Measurements from ENCODE around the gene OR5AU1. TPM values are rescaled to one million over a fixed set of nuclear protein-coding genes. Genes with fewer than 3 reads are reported as not detected.

The OR5AU1 gene
- polyA plus RNA-seq, 3 donors, result not detected

DNA sequence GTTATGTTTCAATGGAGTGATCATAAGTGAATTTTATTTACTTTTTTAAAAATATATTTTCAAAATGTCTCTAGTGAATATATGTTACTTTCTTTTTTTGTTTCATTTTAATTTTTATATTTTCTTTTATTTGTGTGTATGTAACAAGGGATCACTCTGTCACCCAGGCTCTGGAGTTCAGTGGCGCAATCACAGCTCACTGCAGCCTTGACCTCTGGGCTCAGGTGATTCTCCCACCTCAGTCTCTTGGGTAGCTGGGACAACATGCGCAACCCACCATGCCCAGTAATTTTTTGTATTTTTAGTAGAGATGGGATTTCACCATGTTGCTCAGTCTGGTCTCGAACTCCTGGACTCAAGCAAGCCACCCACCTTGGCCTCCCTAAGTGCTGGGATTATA is 36.9 kb downstream of the OR5AU1 start:
- WGBS, 3 donors, result 93 to 97% (median 96%) methylated on average over 3 of the region's 3 CpGs

DNA sequence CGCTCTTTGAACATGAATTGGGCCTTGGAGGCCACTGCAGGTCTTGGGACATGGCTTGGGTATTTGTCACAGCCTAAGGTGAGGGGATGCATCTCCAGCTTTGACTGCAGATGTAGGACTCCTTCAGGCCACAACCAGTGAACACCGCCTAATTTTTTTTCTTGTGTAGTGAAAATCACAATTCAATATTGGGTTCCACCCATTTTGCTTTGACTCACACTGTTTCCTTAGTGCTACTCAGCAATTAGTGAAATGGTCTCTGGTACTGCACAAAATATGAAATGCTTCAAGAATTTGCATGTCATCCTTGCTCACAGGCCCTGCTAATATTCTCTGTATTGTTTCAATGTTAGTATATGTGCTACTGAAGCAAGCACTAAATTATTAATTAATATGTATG is 42.5 kb downstream of the OR5AU1 start:
- H3K27ac ChIP-seq (ENCODE audit: low read depth, low read length), result no peak overlapping the region
- WGBS, 3 donors, result 95 to 98% (median 97%) methylated on average over 2 of the region's 2 CpGs

More for the DNA sequence above, 36.9 kb downstream of the OR5AU1 start:
- H3K27ac ChIP-seq (ENCODE audit: low read depth, low read length), result no peak overlapping the region

DNA sequence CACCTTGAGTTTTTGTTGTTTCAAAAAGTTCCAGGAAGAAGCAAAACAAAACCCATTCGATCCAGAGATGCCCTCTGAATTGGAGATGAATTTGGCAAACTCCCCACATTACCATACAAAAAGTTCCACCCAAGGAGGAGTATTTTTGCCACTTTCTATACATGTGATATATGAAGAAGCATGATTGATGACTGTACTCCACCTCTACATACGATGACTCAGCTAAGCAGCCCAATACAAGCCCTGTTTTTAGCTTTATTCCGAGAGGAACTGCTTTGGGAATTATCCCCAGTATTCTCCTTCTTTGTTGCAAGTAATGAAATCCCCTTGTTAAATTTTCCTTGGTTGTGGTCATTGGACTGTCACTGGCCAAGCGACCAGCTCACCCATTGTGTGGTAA is 43.6 kb downstream of the OR5AU1 start:
- 82 to 87% (median 84%) methylated on average over 4 of the region's 4 CpGs for WGBS, 3 donors
- H3K27ac ChIP-seq (ENCODE audit: low read depth, low read length), result no peak overlapping the region

DNA sequence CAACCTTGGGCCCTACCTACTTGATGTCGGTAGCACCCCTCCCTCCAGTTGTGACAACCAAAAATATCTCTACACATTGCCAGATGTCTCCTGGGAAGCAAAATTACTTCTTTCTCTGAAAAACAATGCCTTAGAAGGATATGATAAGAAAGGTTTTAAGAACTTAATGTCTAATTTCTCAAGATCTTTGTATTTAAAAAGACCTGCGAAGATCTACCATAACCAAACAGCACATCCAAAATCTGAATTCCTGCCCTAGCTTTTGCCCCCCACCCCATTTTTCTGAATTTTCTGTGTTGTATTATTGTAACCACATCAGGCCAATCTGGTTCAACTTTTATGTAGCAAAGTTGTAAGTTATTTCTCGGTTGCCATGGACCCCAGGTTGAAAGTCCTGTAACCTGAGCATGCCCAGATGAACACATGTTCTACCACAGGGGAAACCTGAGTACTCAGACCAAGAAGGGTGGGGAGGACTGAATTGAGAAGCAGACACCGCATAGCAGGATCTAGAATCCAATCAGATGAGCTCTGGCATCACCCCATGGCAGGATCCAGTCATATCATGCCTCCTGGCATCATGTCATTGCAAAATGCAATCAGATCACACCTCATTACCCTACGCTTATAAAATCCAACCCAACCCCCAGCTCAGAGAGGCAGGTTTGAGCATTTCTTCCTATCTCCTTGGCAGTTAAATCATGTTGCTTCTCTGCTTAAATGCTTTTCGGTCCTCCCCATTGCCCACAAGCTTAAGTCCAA is 46.3 kb downstream of the OR5AU1 start:
- 82 to 88% (median 86%) methylated on average over 6 of the region's 6 CpGs for WGBS, 3 donors
- H3K27ac ChIP-seq (ENCODE audit: low read depth, low read length), result no peak overlapping the region

DNA sequence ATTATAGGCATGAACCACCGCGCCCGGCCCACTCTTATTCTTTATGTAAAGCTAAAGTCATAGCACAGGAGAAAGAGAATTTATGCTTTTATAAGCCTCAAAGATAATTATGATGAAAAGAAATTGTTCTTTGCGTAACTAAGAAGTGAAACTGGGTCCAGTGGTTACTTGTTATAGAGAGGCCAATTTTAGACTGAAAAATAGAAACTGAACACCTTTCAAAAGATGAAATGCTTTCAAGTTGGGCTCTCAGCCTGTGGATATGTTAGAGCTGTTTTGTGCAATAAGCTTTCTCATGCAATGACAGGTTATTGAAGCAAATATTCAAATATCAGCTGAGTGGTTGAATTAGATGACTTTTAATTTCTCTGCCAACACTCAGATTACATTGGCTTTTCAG is 47.1 kb downstream of the OR5AU1 start:
- no peak overlapping the region for H3K27ac ChIP-seq (ENCODE audit: low read depth, low read length)
- WGBS, 3 donors, result 95 to 98% (median 97%) methylated on average over 4 of the region's 4 CpGs

DNA sequence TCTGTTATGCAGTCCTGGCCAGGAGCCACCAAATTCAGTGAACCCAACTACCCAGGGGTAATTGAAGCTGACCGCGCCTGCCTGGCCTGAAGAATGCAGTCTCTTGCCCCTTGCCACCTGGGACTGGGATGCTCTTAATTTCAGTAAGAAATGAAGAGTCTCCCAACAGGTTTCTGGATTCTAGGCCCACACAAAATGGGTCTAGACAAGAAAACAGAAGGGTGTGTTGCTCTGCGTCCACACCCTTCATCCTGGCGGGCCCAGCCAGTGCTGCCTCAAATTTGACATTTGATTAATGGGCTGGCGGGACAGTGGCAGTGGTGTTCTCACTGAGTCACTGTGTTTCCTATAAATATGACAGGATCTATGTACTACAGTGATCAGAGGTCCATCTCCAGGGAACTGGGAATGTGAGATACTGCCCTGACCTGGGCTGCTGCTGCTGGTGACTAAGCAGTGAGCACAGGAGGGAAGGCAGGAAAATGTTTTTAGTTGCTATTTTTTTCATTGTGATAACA is 48.5 kb downstream of the OR5AU1 start:
- WGBS, 3 donors, result 47 to 65% (median 47%) methylated on average over 5 of the region's 5 CpGs
- H3K27ac ChIP-seq (ENCODE audit: low read depth, low read length), result no peak overlapping the region

DNA sequence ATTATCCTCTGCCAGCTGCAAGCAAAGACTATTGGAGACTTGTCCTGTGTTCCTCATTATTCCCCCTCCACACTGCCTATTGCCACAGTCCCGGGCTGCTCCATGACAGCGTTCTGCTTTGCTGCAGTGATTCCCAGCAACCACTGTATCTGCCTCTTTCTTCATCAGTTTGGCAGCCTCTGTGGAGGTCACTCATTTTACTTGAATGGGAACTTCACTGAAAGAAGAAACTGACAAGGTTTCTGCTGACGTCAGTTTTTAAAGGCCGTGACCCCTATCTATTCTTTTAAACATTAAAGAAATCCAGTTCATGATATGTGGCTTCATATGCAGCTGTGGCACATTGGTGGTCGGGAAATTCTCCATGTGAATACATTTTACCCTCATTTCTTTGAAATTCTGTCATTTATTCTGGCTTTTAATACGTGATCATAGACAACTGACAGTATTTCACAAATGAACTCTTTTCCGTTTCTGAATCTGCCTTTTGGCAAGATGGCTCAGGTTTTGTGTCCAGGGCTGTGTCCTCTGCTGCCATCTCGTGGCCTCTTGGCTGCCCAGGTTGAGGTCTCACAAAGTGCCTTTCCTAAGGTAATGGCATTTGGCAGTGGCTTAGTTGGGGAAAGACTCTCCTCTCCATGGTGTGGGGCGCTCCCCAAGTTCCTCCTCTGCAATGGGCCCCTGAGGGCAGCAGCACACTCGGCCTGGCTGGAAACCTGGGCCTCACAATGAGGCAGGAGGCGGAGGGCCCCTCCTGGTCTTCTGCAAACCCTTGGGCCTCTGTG is 49.2 kb downstream of the OR5AU1 start:
- WGBS, 3 donors, result 8 to 14% (median 12%) methylated on average over 11 of the region's 11 CpGs
- H3K27ac ChIP-seq (ENCODE audit: low read depth, low read length), result no peak overlapping the region

DNA sequence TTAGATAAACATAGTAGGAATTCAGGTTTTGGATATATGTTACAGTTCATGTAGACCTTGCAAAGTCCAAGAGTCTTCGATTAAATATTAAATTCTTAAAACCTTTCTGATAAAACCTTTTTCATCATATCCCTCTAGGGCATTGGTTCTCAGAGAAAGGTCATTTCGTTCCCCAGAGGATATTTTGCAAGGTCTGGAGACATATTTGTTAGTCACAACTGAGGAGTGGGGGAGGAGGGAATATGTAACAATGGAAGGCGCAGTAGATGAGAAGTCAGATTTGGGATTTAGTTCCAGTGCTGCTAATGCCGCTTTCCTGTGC is 49.7 kb downstream of the OR5AU1 start:
- 36 to 62% (median 52%) methylated on average over 4 of the region's 4 CpGs for WGBS, 3 donors
- no peak overlapping the region for H3K27ac ChIP-seq (ENCODE audit: low read depth, low read length)

DNA sequence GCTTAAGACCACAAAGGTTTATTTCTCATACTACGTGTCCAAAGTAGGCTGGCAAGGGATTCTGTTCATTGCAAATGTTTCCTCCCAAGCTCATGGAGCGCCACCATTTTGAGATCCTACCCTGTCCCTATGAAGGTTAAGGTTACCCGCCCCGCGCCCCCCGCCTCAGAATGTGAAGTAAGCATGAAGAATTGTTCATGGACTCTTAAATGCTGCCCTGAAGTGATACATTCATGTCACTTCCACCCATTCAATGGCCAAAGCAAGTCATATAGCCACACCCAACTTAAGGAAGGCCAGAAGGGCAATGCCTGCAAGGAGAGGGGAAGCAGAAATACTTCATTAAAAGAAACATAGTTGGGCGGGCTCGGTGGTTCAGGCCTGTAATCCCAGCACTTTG is 50.8 kb downstream of the OR5AU1 start:
- H3K27ac ChIP-seq (ENCODE audit: low read depth, low read length), result no peak overlapping the region
- WGBS, 3 donors, result 80 to 83% (median 82%) methylated on average over 8 of the region's 8 CpGs

Other genes starting within 250 kb of the OR5AU1 start
- gene RNASE2, start 200.6 kb downstream of the OR5AU1 start, polyA plus RNA-seq, result 10 to 100 TPM in 1 of 3 donors, 1 to 10 TPM in 2; 2.2 to 16.7 (median 2.4) TPM
- 10 to 100 TPM; 37.9 to 46.9 (median 39.5) TPM for gene METTL17, start 166.1 kb downstream of the OR5AU1 start, polyA plus RNA-seq
- gene SLC39A2, start 156.8 kb downstream of the OR5AU1 start, polyA plus RNA-seq, result under 1 TPM in 2 of 3 donors, not detected in 1; 0.06 to 0.22 TPM
- gene NDRG2, start 131.0 kb downstream of the OR5AU1 start, polyA plus RNA-seq, result 100 to 1,000 TPM in 2 of 3 donors, 10 to 100 TPM in 1; 61.2 to 335 (median 162) TPM
- not detected for gene TPPP2, start 125.8 kb downstream of the OR5AU1 start, polyA plus RNA-seq
- gene RNASE13, start 121.3 kb downstream of the OR5AU1 start, polyA plus RNA-seq, result not detected
- under 1 TPM in 1 of 3 donors, not detected in 2; 0.07 TPM for gene RNASE7, start 113.7 kb downstream of the OR5AU1 start, polyA plus RNA-seq
- gene RNASE8, start 98.2 kb downstream of the OR5AU1 start, polyA plus RNA-seq, result not detected
- 10 to 100 TPM; 21.6 to 67.2 (median 44.0) TPM for gene ARHGEF40, start 85.8 kb downstream of the OR5AU1 start, polyA plus RNA-seq
- 10 to 100 TPM; 14.4 to 56.1 (median 18.6) TPM for gene ZNF219, start 57.4 kb downstream of the OR5AU1 start, polyA plus RNA-seq
- gene TMEM253, start 55.0 kb downstream of the OR5AU1 start, polyA plus RNA-seq, result under 1 TPM; 0.22 to 0.83 (median 0.25) TPM
- 100 to 1,000 TPM; 263 to 524 (median 375) TPM for gene HNRNPC, start 113.4 kb upstream of the OR5AU1 start, polyA plus RNA-seq
- gene RPGRIP1, start 124.0 kb upstream of the OR5AU1 start, polyA plus RNA-seq, result under 1 TPM; 0.07 to 0.45 (median 0.15) TPM
- gene SUPT16H, start 228.0 kb upstream of the OR5AU1 start, polyA plus RNA-seq, result 10 to 100 TPM; 20.4 to 53.6 (median 43.4) TPM